ENCODE measurements around the gene ADGRL2. TPM values are rescaled to one million over a fixed set of nuclear protein-coding genes. Genes with fewer than 3 reads are reported as not detected.

ADGRL2 gene
- total RNA-seq, 1 experiment from 2014 or later = 25.3 TPM

- Histone ChIP-seq H3K4me1 (replicated peaks; ENCODE audit: insufficient read depth) (no peaks in the 10 kb centered on the region), H2AFZ (no peak overlapping the region), H3K27ac (no peak overlapping the region), H3F3A (ENCODE audit: insufficient read depth, low read depth) (no peaks in the 10 kb centered on the region), H3K4me3 (no peak overlapping the region), H3K27me3 (ENCODE audit: insufficient read depth, low read depth) (no peaks in the 10 kb centered on the region), H3K9me3 (ENCODE audit: insufficient read depth, low read depth) (no peaks in the 10 kb centered on the region), H3K79me2 (ENCODE audit: low read depth) (no peaks in the 10 kb centered on the region), H4K20me1 (ENCODE audit: insufficient read depth) (peaks cover 7% of the 10 kb centered on the region; the same call in 1 of the 2 replicates), H3K4me2 (no peak overlapping the region), H3K9me2 (ENCODE audit: insufficient read depth) (no peaks in the 10 kb centered on the region), H3K36me3 (ENCODE audit: low read depth) (no peaks in the 10 kb centered on the region)
- ChIA-PET CTCF (no interaction called here), POLR2A (ENCODE audit: unreplicated experiment) (no interaction called here)
- no peak for TF ChIP-seq CTCF (conservative IDR thresholded peaks at IDR 0.05)
- no peak for TF ChIP-seq EZH2 (IDR thresholded peaks at IDR 0.05; ENCODE audit: low read depth)
- no peak for DNase-seq
- intact Hi-C loops (cut with micrococcal nuclease; ENCODE audit: unreplicated experiment) = no loop called here
- no TSS peak for BruUV-seq (replicated peaks)
These were observed 128.4 kb downstream of the ADGRL2 start for GRCh38 chr1:81929106-81929505.

- Histone ChIP-seq H3K27me3 (ENCODE audit: insufficient read depth, low read depth) (no peaks in the 10 kb centered on the region), H3K27ac (no peak overlapping the region), H4K20me1 (ENCODE audit: insufficient read depth) (no peaks in the 10 kb centered on the region; the same call in 1 of the 2 replicates), H3K36me3 (ENCODE audit: low read depth) (no peaks in the 10 kb centered on the region), H3F3A (ENCODE audit: insufficient read depth, low read depth) (no peaks in the 10 kb centered on the region), H3K79me2 (ENCODE audit: low read depth) (no peaks in the 10 kb centered on the region), H2AFZ (no peak overlapping the region), H3K4me1 (replicated peaks; ENCODE audit: insufficient read depth) (no peaks in the 10 kb centered on the region), H3K9me3 (ENCODE audit: insufficient read depth, low read depth) (no peaks in the 10 kb centered on the region), H3K9me2 (ENCODE audit: insufficient read depth) (no peaks in the 10 kb centered on the region), H3K4me3 (no peak overlapping the region), H3K4me2 (no peak overlapping the region)
- intact Hi-C loops (cut with micrococcal nuclease; ENCODE audit: unreplicated experiment) = no loop called here
- POLR2A ChIA-PET (ENCODE audit: unreplicated experiment) = no interaction called here
- DNase-seq = no peak
- CTCF ChIA-PET = no interaction called here
- TF ChIP-seq CTCF (conservative IDR thresholded peaks at IDR 0.05) (no peak), EZH2 (IDR thresholded peaks at IDR 0.05; ENCODE audit: low read depth) (no peak)
- BruUV-seq (replicated peaks) = no TSS peak
These were observed 136.1 kb downstream of the ADGRL2 start for GRCh38 chr1:81936853-81937252.

GRCh38 chr1:81937791-81938450 is 137.2 kb downstream of the ADGRL2 start:
- Histone ChIP-seq H3K9me3 (ENCODE audit: insufficient read depth, low read depth) (no peaks in the 10 kb centered on the region), H3F3A (ENCODE audit: insufficient read depth, low read depth) (no peaks in the 10 kb centered on the region), H3K27ac (no peak overlapping the region), H3K4me1 (replicated peaks; ENCODE audit: insufficient read depth) (no peaks in the 10 kb centered on the region), H3K27me3 (ENCODE audit: insufficient read depth, low read depth) (no peaks in the 10 kb centered on the region), H3K4me3 (no peak overlapping the region), H3K9me2 (ENCODE audit: insufficient read depth) (no peaks in the 10 kb centered on the region), H3K4me2 (no peak overlapping the region), H3K79me2 (ENCODE audit: low read depth) (no peaks in the 10 kb centered on the region), H4K20me1 (ENCODE audit: insufficient read depth) (no peaks in the 10 kb centered on the region; the same call in 1 of the 2 replicates), H2AFZ (no peak overlapping the region), H3K36me3 (ENCODE audit: low read depth) (no peaks in the 10 kb centered on the region)
- DNase-seq = no peak
- BruUV-seq (replicated peaks) = no TSS peak
- TF ChIP-seq EZH2 (IDR thresholded peaks at IDR 0.05; ENCODE audit: low read depth) (no peak), CTCF (conservative IDR thresholded peaks at IDR 0.05) (no peak)
- intact Hi-C loops (cut with micrococcal nuclease; ENCODE audit: unreplicated experiment) = no loop called here
- ChIA-PET CTCF (no interaction called here), POLR2A (ENCODE audit: unreplicated experiment) (no interaction called here)
